Memory B cell (primary cell): ENCODE results near the gene PRKCSH.
"Not testable (repeated sequence)": the region's sequence is repeated elsewhere in the genome, so short reads cannot be mapped to it uniquely, and the experiment has no call there.

Source experiments
- ATAC-seq: fragments of 150-1000 bp; cut with Tn5 transposase; 2 replicates; pipeline ENCODE4 v1.10.0; 2021; ENCODE audit warnings: low read depth, mild to moderate bottlenecking, moderate library complexity
- DNase-seq, 2 donors: peaks; one replicate each; pipeline ENCODE4 v3.0.0; 2022; ENCODE audit warnings: low spot score in 2 of 2
- H3K27ac Mint-ChIP-seq: one replicate; pipeline ENCODE4 v1.8.0; 2022; ENCODE audit warnings: mild to moderate bottlenecking, moderate library complexity, mixed read lengths
- H3K27me3 Mint-ChIP-seq: one replicate; pipeline ENCODE4 v1.8.0; 2022; ENCODE audit warnings: mixed read lengths
- H3K36me3 Mint-ChIP-seq: one replicate; pipeline ENCODE4 v1.8.0; 2022; ENCODE audit warnings: mild to moderate bottlenecking, mixed read lengths
- H3K4me1 Mint-ChIP-seq: one replicate; pipeline ENCODE4 v1.8.0; 2022; ENCODE audit warnings: mixed read lengths
- H3K4me3 Mint-ChIP-seq: one replicate; pipeline ENCODE4 v1.8.0; 2022; ENCODE audit warnings: mild to moderate bottlenecking, moderate library complexity, mixed read lengths
- H3K9me3 Mint-ChIP-seq: one replicate; pipeline ENCODE4 v1.8.0; 2022; ENCODE audit warnings: mixed read lengths

Gene PRKCSH

DNA sequence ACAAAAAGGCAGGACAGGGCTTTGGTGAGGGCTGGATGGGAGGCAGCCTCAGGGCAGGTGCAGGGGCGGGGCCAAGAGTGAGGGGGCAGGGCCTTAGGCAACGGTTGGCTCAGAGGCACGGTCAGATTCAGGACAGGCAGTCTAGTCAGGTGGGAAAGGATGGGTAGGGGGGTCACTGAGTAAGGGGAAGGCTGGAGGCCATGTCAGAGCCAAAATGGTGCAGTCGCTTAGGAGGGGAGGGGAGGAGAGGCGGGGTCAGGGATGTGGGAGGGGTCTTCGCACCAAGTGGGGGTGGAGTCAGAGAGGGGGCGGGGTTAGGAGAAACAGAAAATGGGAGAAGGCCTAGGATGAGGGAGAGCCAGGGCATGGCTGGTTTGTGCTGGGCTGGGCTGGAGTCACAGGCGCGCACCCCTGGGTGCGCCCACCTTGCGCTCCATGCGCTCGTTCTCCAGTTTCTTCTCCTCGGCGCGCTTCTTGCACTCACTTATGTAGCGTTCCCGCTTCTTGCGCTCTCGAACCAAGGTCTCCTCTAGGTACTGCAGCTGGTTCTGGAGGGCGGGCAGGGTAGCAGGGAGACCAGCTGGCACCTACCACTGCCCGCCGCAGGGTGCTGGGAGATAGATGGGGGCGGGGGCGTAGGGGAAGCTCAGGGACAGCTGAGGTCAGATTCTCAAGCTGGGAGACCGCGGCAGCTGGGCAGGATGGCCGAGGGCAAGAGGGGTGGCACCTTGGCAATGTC is 9.5 kb upstream of the PRKCSH start:
- no peak overlapping the region for H3K4me3 Mint-ChIP-seq
- H3K4me1 Mint-ChIP-seq = peaks cover 23% of the 10 kb centered on the region
- peaks cover 2% of the 10 kb centered on the region for H3K9me3 Mint-ChIP-seq
- ATAC-seq (no peak), DNase-seq (no peak)
- H3K36me3 Mint-ChIP-seq = no peaks in the 10 kb centered on the region
- H3K27ac Mint-ChIP-seq = no peak overlapping the region
- H3K27me3 Mint-ChIP-seq = peaks cover 11% of the 10 kb centered on the region

DNA sequence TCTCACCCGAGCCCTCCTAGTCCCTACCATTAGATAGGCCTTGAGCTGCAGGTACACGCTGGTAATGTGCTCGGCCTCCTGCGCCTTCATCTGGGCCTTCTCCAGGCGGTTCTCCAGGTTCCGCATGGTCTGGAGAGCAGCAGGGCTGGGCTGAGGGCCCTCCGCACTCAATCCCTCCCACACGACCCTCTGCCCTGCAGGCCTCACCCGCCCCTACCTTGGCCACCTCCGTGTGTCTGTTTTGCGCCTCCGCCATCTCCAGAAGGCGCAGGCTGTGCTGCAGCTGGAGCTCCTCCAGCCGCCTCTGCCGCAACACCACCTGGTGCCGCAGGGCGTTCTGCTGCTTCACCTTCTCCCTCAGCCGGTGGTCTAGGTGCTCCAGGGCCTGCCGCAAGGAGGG is 8.8 kb upstream of the PRKCSH start:
- H3K27ac Mint-ChIP-seq = no peak overlapping the region
- no peak overlapping the region for H3K4me3 Mint-ChIP-seq
- peaks cover 16% of the 10 kb centered on the region for H3K4me1 Mint-ChIP-seq
- H3K27me3 Mint-ChIP-seq = peaks cover 6% of the 10 kb centered on the region
- peaks cover 2% of the 10 kb centered on the region for H3K9me3 Mint-ChIP-seq
- ATAC-seq (no peak), DNase-seq (no peak)
- no peaks in the 10 kb centered on the region for H3K36me3 Mint-ChIP-seq

DNA sequence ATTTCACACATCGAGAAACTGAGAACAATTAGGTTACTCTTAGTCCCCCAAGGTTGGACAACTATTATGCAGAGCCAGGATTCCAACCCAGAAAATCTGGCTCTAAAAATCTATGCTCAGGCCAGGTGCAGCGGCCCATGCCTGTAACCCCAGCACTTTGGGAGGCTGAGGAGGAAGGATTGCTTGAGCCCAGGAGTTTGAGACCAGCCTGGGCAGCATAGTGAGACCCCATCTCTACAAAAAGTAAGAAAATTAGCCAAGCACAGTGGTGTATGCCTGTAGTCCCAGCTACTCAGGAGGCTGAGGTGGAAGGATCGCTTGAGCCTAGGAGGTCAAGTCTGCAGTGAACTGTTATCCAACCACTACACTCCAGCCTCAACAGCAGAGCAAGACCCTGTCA is 1.9 kb upstream of the PRKCSH start:
- not testable (repeated sequence) for ATAC-seq, H3K4me3 Mint-ChIP-seq

DNA sequence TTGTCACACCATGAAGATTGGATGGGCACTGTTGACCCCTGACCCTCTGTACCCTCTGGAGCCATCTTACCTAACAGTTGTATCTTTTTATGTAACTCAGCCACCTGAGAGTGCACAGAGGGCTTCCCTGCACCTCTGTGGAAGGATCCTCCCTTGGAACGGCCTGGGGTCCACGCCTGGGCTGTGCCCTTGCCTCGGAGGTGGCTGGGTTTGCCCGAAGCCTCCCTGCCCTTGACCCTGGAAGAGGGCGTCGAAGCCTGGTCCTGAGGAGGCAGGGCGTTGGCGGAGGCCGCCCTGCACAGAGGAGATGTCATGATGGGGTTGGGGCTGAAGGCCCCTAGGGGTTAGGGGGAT is 755 bp upstream of the PRKCSH start:
- Mint-ChIP-seq H3K27ac (peak overlapping the region; percentile 97), H3K36me3 (peaks cover 6% of the 10 kb centered on the region), H3K4me3 (peak overlapping the region; percentile 97), H3K27me3 (no peaks in the 10 kb centered on the region), H3K4me1 (peaks cover 22% of the 10 kb centered on the region), H3K9me3 (no peaks in the 10 kb centered on the region)
- no peak for DNase-seq
- ATAC-seq = peak; percentile 1

More for the DNA sequence above, 1.9 kb upstream of the PRKCSH start:
- H3K9me3 Mint-ChIP-seq, DNase-seq, H3K36me3 Mint-ChIP-seq, H3K27ac Mint-ChIP-seq, H3K27me3 Mint-ChIP-seq: not testable (repeated sequence)
- H3K4me1 Mint-ChIP-seq = peaks cover 22% of the 10 kb centered on the region

DNA sequence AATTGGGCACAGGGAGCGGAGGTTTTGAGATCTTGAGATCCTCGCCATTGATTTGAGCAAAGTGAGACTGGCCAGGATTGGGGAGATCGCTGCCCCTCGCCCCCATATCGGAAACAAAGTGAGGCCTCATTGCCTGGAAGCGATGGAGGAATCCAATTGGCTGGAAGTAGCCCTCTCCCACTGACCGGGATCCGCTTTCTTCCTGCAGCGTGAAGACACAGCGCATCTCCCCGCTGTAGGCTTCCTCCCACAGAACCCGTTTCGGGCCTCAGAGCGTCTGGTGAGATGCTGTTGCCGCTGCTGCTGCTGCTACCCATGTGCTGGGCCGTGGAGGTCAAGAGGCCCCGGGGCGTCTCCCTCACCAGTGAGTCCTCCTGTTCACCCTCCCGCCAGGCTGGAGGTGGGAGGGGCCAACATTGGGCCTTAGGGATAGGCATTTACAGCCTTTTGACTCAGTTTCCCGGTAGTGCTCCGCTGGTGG is 438 bp downstream of the PRKCSH start:
- peak overlapping the region; percentile 97 for H3K4me3 Mint-ChIP-seq
- peaks cover 24% of the 10 kb centered on the region for H3K4me1 Mint-ChIP-seq
- peaks cover 9% of the 10 kb centered on the region for H3K36me3 Mint-ChIP-seq
- ATAC-seq (no peak), DNase-seq (no peak)
- H3K9me3 Mint-ChIP-seq = no peaks in the 10 kb centered on the region
- peak overlapping the region; percentile 97 for H3K27ac Mint-ChIP-seq
- H3K27me3 Mint-ChIP-seq = no peaks in the 10 kb centered on the region

DNA sequence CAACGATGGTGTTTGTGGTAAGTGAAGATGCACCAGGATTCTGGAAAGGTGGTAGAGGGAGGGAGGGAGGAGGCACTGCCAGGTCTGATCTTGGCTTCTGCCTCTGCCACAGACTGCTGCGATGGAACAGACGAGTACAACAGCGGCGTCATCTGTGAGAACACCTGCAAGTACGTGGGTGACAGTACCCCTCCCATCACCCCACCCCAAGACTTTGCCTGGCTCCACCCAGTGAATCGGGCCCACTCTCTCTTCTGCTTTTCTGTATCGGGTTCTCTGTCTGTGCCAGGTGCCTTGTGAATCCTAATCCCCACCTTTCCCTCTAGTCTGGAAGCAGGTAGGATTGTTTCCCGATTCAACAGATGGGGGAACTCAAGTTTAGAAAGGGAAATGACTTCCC is 2.5 kb downstream of the PRKCSH start:
- peaks cover 31% of the 10 kb centered on the region for H3K4me1 Mint-ChIP-seq
- H3K27me3 Mint-ChIP-seq = no peaks in the 10 kb centered on the region
- H3K9me3 Mint-ChIP-seq = no peaks in the 10 kb centered on the region
- H3K4me3 Mint-ChIP-seq = peak overlapping the region; percentile 77
- H3K27ac Mint-ChIP-seq = peak overlapping the region; percentile 97
- peak; percentile 59 for ATAC-seq
- DNase-seq = peak; percentile 56 to 76
- peaks cover 19% of the 10 kb centered on the region for H3K36me3 Mint-ChIP-seq

DNA sequence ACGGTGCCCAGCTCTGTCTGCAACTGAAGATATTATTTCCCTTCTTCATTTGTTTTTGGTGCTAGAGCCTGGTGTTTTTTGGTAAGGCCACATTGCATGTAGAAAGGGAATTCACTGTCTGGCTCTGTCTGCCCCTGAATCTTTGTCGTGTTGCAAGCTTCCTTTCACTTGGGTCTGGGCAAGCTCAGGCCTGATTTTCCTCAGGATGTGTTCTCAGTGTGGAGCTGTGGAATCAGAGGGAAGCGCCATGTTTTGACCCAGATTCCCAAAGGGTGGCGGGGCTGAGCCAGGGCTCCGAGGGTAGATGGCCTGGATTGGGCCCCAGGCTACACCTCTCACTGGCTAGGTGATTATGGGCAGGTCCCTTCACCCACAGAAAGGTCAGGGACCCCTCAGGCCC is 8.6 kb downstream of the PRKCSH start:
- Mint-ChIP-seq H3K4me3 (no peak overlapping the region), H3K4me1 (peaks cover 14% of the 10 kb centered on the region), H3K27me3 (no peaks in the 10 kb centered on the region), H3K9me3 (no peaks in the 10 kb centered on the region), H3K27ac (no peak overlapping the region), H3K36me3 (peaks cover 33% of the 10 kb centered on the region)
- no peak for ATAC-seq
- DNase-seq = no peak

DNA sequence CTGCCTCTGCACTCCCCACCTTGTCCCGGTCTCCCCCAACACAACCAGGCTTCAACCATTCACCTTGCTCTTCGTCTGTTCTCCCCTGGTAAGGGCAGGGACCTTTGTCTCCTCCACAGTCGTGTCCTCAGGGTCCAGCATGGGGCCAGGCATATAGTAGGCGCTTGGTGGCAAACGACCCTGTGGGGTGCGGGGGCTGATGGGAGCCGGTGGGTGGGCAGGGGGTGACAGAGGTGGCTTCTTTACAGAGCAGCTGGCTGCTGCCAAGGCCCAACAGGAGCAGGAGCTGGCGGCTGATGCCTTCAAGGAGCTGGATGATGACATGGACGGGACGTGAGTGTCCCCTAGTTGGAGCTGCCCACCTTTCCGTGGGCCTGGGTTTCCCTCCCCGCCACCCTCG is 9.7 kb downstream of the PRKCSH start:
- ATAC-seq (no peak), DNase-seq (no peak)
- Mint-ChIP-seq H3K27me3 (no peaks in the 10 kb centered on the region), H3K27ac (no peak overlapping the region), H3K4me1 (peaks cover 14% of the 10 kb centered on the region), H3K36me3 (peaks cover 37% of the 10 kb centered on the region), H3K9me3 (no peaks in the 10 kb centered on the region), H3K4me3 (no peak overlapping the region)

DNA sequence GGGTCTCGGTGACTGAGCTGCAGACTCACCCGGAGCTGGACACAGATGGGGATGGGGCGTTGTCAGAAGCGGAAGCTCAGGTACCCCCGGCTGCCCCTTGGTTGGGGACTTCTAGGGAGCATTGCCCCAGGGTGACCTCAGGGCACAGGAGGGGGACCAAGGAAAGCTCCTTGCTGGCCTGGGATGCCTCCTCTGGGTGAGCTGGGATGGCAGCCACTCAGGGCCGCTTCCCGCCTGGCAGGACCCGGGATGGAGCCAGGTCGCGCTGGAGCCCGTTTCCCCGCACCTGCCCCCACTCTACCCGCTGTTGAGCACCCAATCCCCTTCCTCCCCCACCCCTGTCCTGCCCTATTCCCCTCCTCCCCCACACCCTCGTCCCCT is 10.8 kb downstream of the PRKCSH start:
- Mint-ChIP-seq H3K27ac (peak overlapping the region; percentile 81), H3K27me3 (no peaks in the 10 kb centered on the region), H3K4me1 (peaks cover 10% of the 10 kb centered on the region), H3K9me3 (no peaks in the 10 kb centered on the region), H3K4me3 (no peak overlapping the region), H3K36me3 (peaks cover 34% of the 10 kb centered on the region)
- no peak for ATAC-seq
- DNase-seq = no peak

DNA sequence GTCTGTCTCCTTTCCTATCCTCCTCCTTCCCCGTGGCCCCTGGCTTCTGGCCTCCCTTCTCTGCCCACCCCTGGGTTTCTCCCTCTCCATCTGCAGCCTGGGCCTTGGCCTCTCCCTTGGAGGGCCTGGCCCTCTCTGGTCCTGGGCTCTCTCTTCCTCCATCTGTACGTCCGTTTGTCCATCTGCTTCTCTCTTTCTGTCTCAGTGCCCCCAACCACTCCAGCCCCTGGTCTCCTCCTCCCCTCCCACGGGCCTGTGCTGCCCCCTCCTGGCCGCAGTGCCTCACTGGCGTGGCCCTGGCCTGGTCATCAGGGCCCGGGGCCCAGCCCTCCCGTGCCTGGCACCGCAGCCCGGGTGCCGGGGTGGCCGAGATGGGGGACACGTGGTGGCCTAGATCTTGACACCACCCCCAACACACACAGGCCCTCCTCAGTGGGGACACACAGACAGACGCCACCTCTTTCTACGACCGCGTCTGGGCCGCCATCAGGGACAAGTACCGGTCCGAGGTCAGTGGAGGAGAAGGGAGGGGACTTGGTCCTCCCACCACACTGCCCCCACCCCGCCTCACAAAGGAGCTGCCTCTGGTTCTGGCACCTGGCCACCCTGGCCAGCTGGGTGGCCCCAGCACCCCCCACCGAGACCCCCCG is 11.3 kb downstream of the PRKCSH start:
- peak; percentile 41 to 72 for DNase-seq
- peak overlapping the region; percentile 81 for H3K27ac Mint-ChIP-seq
- H3K36me3 Mint-ChIP-seq = peaks cover 31% of the 10 kb centered on the region
- H3K4me1 Mint-ChIP-seq = peaks cover 10% of the 10 kb centered on the region
- no peak overlapping the region for H3K4me3 Mint-ChIP-seq
- peak; percentile 78 for ATAC-seq
- no peaks in the 10 kb centered on the region for H3K27me3 Mint-ChIP-seq
- no peaks in the 10 kb centered on the region for H3K9me3 Mint-ChIP-seq

DNA sequence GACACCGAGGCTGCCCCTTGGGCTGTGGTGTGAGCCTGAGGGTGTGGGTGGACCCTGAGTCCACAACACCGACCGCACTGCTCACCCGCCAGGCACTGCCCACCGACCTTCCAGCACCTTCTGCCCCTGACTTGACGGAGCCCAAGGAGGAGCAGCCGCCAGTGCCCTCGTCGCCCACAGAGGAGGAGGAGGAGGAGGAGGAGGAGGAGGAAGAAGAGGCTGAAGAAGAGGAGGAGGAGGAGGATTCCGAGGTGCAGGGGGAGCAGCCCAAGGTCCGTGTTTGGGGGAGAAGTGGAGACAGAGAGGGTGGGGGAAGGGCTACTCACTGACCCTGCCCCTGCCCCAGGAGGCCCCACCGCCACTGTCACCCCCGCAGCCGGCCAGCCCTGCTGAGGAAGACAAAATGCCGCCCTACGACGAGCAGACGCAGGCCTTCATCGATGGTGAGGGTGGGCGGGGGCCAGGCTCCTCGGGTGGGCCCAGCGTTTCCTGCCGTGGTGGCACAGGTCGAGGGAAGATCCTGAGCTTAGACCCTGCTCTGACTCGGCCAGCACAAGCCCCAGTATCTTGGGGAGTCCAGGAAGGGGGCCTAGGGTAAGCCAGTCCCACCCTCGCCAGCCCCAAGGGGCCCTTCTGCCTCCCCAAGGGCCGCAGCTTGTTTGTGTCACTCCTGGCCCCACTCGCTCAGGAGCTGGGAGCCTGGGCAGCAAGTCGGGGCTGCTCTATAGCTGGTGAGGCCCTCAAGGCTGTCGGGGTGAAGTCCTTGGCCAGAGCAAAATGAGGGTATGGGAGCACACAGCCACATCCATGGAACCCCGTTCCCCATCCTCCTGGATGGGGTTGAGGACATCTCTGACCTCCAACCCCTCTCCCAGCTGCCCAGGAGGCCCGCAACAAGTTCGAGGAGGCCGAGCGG is 12.2 kb downstream of the PRKCSH start:
- no peaks in the 10 kb centered on the region for H3K9me3 Mint-ChIP-seq
- H3K4me3 Mint-ChIP-seq = no peak overlapping the region
- ATAC-seq = no peak
- DNase-seq = no peak
- no peak overlapping the region for H3K27ac Mint-ChIP-seq
- H3K27me3 Mint-ChIP-seq = peaks cover 1% of the 10 kb centered on the region
- H3K36me3 Mint-ChIP-seq = peaks cover 26% of the 10 kb centered on the region
- peaks cover 13% of the 10 kb centered on the region for H3K4me1 Mint-ChIP-seq

DNA sequence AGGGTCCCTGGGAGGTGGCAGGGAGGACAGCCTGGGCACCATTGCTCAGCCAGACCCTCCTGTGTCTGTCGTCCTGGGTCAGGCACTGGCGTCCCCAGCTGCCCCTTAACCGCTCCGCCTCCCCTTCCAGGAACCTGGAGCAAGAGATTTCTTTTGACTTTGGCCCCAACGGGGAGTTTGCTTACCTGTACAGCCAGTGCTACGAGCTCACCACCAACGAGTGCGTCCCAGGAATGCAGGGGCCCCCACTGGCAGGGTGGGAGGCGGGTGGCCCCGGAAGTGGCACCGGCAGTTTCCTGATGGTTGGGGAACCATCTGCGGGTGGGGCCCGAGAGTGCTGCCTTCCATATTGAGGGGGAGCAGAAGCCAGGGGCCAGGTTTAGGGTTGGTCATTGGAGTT is 13.0 kb downstream of the PRKCSH start:
- no peak for DNase-seq
- peaks cover 16% of the 10 kb centered on the region for H3K4me1 Mint-ChIP-seq
- H3K4me3 Mint-ChIP-seq = no peak overlapping the region
- no peak for ATAC-seq
- no peaks in the 10 kb centered on the region for H3K9me3 Mint-ChIP-seq
- H3K27me3 Mint-ChIP-seq = peaks cover 3% of the 10 kb centered on the region
- H3K27ac Mint-ChIP-seq = no peak overlapping the region
- H3K36me3 Mint-ChIP-seq = peaks cover 26% of the 10 kb centered on the region

DNA sequence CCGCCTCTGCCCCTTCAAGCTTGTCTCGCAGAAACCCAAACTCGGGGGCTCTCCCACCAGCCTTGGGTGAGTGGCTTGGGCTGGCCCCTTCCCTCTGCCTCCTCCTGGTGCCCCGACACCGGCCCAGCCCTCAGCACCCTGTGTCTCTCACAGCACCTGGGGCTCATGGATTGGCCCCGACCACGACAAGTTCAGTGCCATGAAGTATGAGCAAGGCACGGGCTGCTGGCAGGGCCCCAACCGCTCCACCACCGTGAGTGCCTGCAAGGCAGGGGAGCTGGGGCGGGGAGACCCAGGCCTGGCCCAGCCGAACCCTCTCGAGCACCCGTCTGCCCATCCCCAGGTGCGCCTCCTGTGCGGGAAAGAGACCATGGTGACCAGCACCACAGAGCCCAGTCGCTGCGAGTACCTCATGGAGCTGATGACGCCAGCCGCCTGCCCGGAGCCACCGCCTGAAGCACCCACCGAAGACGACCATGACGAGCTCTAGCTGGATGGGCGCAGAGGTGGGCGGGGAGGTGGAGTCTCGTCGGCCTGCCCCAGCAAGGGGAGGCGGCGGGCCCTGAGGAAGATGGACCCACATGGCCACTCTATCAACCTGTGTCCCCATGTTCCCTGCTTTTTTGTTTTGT is 13.6 kb downstream of the PRKCSH start:
- Mint-ChIP-seq H3K4me3 (no peak overlapping the region), H3K27ac (no peak overlapping the region), H3K9me3 (no peaks in the 10 kb centered on the region), H3K27me3 (peaks cover 4% of the 10 kb centered on the region), H3K4me1 (peaks cover 18% of the 10 kb centered on the region), H3K36me3 (peaks cover 24% of the 10 kb centered on the region)
- ATAC-seq (no peak), DNase-seq (no peak)
